SJCRH30 (cell line): ENCODE results near the gene PYGB. TPM values are rescaled to one million over a fixed set of nuclear protein-coding genes. Genes with fewer than 3 reads are reported as not detected.
A peak's percentile ranks its signal among the peaks of the same experiment; 100 is the strongest.

Source experiments
- DNase-seq, 2 experiments: peaks; one replicate each; pipeline ENCODE4 v3.0.0-alpha.2; 2015 to 2020
- H3K27ac ChIP-seq: fragments of 250-450 bp; sonication (Bioruptor Pico); 2 replicates; pipeline ENCODE4 v1.5.1; 2020; ENCODE audit warnings: mild to moderate bottlenecking, moderate library complexity
- H3K27me3 ChIP-seq: fragments of 250-450 bp; sonication (Bioruptor Pico); 2 replicates; pipeline ENCODE4 v1.5.1; 2020; ENCODE audit warnings: mild to moderate bottlenecking, moderate library complexity
- H3K36me3 ChIP-seq: fragments of 250-450 bp; sonication (Bioruptor Pico); 2 replicates; pipeline ENCODE4 v1.5.1; 2020; ENCODE audit warnings: mild to moderate bottlenecking, moderate library complexity
- H3K4me1 ChIP-seq: fragments of 250-450 bp; sonication (Bioruptor Pico); 2 replicates; pipeline ENCODE4 v1.5.1; 2020; ENCODE audit warnings: mild to moderate bottlenecking, moderate library complexity
- H3K4me3 ChIP-seq: fragments of 250-450 bp; sonication (Bioruptor Pico); 2 replicates; pipeline ENCODE4 v1.5.1; 2020; ENCODE audit warnings: mild to moderate bottlenecking, moderate library complexity
- H3K9me3 ChIP-seq: fragments of 250-450 bp; sonication (Bioruptor Pico); replicated peaks from 2 replicates; pipeline ENCODE4 v1.5.1; 2020; ENCODE audit warnings: mild to moderate bottlenecking, moderate library complexity
- total RNA-seq: library from RNA; depleted of rRNA; stranded (reverse); fragments of >200 nt; shearing (Covaris generic); gene quantifications from 2 replicates; pipeline ENCODE4 v1.2.3, GENCODE V29; 2014

Gene PYGB
- total RNA-seq, 1 experiment from 2014 or later, result 42.3 TPM

GRCh38 chr20:25282796-25283195 is 34.9 kb downstream of the PYGB start:
- DNase-seq, result no peak
- Histone ChIP-seq H3K9me3 (no peaks in the 10 kb centered on the region), H3K27me3 (no peaks in the 10 kb centered on the region), H3K4me3 (no peak overlapping the region), H3K36me3 (peaks cover 58% of the 10 kb centered on the region), H3K27ac (no peak overlapping the region), H3K4me1 (peaks cover 16% of the 10 kb centered on the region)

- Histone ChIP-seq H3K36me3 (peaks cover 55% of the 10 kb centered on the region), H3K9me3 (no peaks in the 10 kb centered on the region), H3K27ac (no peak overlapping the region), H3K4me1 (peaks cover 16% of the 10 kb centered on the region), H3K27me3 (no peaks in the 10 kb centered on the region), H3K4me3 (no peak overlapping the region)
- no peak for DNase-seq
Measured at GRCh38 chr20:25283221-25283951, 35.5 kb downstream of the PYGB start.

- Histone ChIP-seq H3K4me3 (no peak overlapping the region), H3K27ac (no peak overlapping the region), H3K9me3 (no peaks in the 10 kb centered on the region), H3K27me3 (no peaks in the 10 kb centered on the region), H3K4me1 (peaks cover 16% of the 10 kb centered on the region), H3K36me3 (peaks cover 48% of the 10 kb centered on the region)
- DNase-seq, result no peak
Measured at GRCh38 chr20:25284131-25284601, 36.3 kb downstream of the PYGB start.

- peaks cover 16% of the 10 kb centered on the region for H3K4me1 ChIP-seq
- no peak overlapping the region for H3K27ac ChIP-seq
- no peaks in the 10 kb centered on the region for H3K9me3 ChIP-seq
- DNase-seq, result no peak
- H3K4me3 ChIP-seq, result no peak overlapping the region
- peaks cover 50% of the 10 kb centered on the region for H3K36me3 ChIP-seq
- H3K27me3 ChIP-seq, result no peaks in the 10 kb centered on the region
Measured at GRCh38 chr20:25285091-25285647, 37.3 kb downstream of the PYGB start.

GRCh38 chr20:25285856-25286798 is 38.2 kb downstream of the PYGB start:
- Histone ChIP-seq H3K27ac (no peak overlapping the region), H3K4me3 (no peak overlapping the region), H3K9me3 (no peaks in the 10 kb centered on the region), H3K36me3 (peaks cover 41% of the 10 kb centered on the region), H3K27me3 (no peaks in the 10 kb centered on the region), H3K4me1 (peaks cover 11% of the 10 kb centered on the region)
- peak in 1 of 2 experiments; percentile 3 for DNase-seq

- H3K4me3 ChIP-seq, result no peak overlapping the region
- DNase-seq, result no peak
- no peaks in the 10 kb centered on the region for H3K9me3 ChIP-seq
- peaks cover 3% of the 10 kb centered on the region for H3K4me1 ChIP-seq
- peaks cover 44% of the 10 kb centered on the region for H3K36me3 ChIP-seq
- no peak overlapping the region for H3K27ac ChIP-seq
- H3K27me3 ChIP-seq, result no peaks in the 10 kb centered on the region
Measured at GRCh38 chr20:25286917-25287316, 39.0 kb downstream of the PYGB start.

GRCh38 chr20:25287631-25288290 is 39.9 kb downstream of the PYGB start:
- no peaks in the 10 kb centered on the region for H3K27me3 ChIP-seq
- no peaks in the 10 kb centered on the region for H3K9me3 ChIP-seq
- H3K36me3 ChIP-seq, result peaks cover 44% of the 10 kb centered on the region
- H3K4me3 ChIP-seq, result no peak overlapping the region
- no peaks in the 10 kb centered on the region for H3K4me1 ChIP-seq
- H3K27ac ChIP-seq, result no peak overlapping the region
- peak in 1 of 2 experiments; percentile 2 for DNase-seq

- H3K4me3 ChIP-seq, result no peak overlapping the region
- H3K27me3 ChIP-seq, result no peaks in the 10 kb centered on the region
- H3K36me3 ChIP-seq, result peaks cover 44% of the 10 kb centered on the region
- no peaks in the 10 kb centered on the region for H3K9me3 ChIP-seq
- no peak overlapping the region for H3K27ac ChIP-seq
- peaks cover 4% of the 10 kb centered on the region for H3K4me1 ChIP-seq
- no peak for DNase-seq
Measured at GRCh38 chr20:25288291-25289181, 40.7 kb downstream of the PYGB start.

GRCh38 chr20:25289886-25290597 is 42.2 kb downstream of the PYGB start:
- Histone ChIP-seq H3K4me3 (no peak overlapping the region), H3K36me3 (peaks cover 34% of the 10 kb centered on the region)
- DNase-seq, result no peak

GRCh38 chr20:25290646-25291431 is 43.0 kb downstream of the PYGB start:
- peaks cover 24% of the 10 kb centered on the region for H3K4me1 ChIP-seq
- H3K27ac ChIP-seq, result no peak overlapping the region

More at GRCh38 chr20:25289886-25290597, 42.2 kb downstream of the PYGB start:
- Histone ChIP-seq H3K9me3 (no peaks in the 10 kb centered on the region), H3K27ac (no peak overlapping the region), H3K4me1 (peaks cover 16% of the 10 kb centered on the region), H3K27me3 (no peaks in the 10 kb centered on the region)

GRCh38 chr20:25291432-25292133 is 43.7 kb downstream of the PYGB start:
- H3K27me3 ChIP-seq, result no peaks in the 10 kb centered on the region
- H3K36me3 ChIP-seq, result peaks cover 20% of the 10 kb centered on the region

More at GRCh38 chr20:25290646-25291431, 43.0 kb downstream of the PYGB start:
- no peak for DNase-seq
- Histone ChIP-seq H3K36me3 (peaks cover 26% of the 10 kb centered on the region), H3K27me3 (no peaks in the 10 kb centered on the region), H3K9me3 (no peaks in the 10 kb centered on the region), H3K4me3 (no peak overlapping the region)

More at GRCh38 chr20:25291432-25292133, 43.7 kb downstream of the PYGB start:
- H3K9me3 ChIP-seq, result no peaks in the 10 kb centered on the region
- DNase-seq, result no peak
- no peak overlapping the region for H3K27ac ChIP-seq
- no peak overlapping the region for H3K4me3 ChIP-seq
- H3K4me1 ChIP-seq, result peaks cover 31% of the 10 kb centered on the region
